Measurements from ENCODE around the gene POLDIP3. TPM values are rescaled to one million over a fixed set of nuclear protein-coding genes. Genes with fewer than 3 reads are reported as not detected.
A peak's percentile ranks its signal among the peaks of the same experiment; 100 is the strongest.
"Not testable (repeated sequence)": the region's sequence is repeated elsewhere in the genome, so short reads cannot be mapped to it uniquely, and the experiment has no call there.

The POLDIP3 gene
- total RNA-seq, 1 donor from 2014 or later: 66.9 TPM

GRCh38 chr22:42560381-42560780 lies 54.3 kb downstream of the POLDIP3 start:
- no peaks in the 10 kb centered on the region for H3K36me3 ChIP-seq
- TF ChIP-seq, protein P1, sequence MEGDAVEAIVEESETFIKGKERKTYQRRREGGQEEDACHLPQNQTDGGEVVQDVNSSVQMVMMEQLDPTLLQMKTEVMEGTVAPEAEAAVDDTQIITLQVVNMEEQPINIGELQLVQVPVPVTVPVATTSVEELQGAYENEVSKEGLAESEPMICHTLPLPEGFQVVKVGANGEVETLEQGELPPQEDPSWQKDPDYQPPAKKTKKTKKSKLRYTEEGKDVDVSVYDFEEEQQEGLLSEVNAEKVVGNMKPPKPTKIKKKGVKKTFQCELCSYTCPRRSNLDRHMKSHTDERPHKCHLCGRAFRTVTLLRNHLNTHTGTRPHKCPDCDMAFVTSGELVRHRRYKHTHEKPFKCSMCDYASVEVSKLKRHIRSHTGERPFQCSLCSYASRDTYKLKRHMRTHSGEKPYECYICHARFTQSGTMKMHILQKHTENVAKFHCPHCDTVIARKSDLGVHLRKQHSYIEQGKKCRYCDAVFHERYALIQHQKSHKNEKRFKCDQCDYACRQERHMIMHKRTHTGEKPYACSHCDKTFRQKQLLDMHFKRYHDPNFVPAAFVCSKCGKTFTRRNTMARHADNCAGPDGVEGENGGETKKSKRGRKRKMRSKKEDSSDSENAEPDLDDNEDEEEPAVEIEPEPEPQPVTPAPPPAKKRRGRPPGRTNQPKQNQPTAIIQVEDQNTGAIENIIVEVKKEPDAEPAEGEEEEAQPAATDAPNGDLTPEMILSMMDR (IDR thresholded peaks at IDR 0.05): no peak
- intact Hi-C loops (cut with DNase I): no loop called here
- ATAC-seq (no peak), DNase-seq (no peak)
- H3K4me3 ChIP-seq: no peak overlapping the region
- H3K9me3 ChIP-seq: no peaks in the 10 kb centered on the region
- no peaks in the 10 kb centered on the region for H3K27me3 ChIP-seq
- H3K27ac ChIP-seq: no peak overlapping the region
- H3K4me1 ChIP-seq: peaks cover 4% of the 10 kb centered on the region

- TF ChIP-seq, protein P1 (IDR thresholded peaks at IDR 0.05): no peak
- intact Hi-C loops (cut with DNase I): no loop called here
- peak; percentile 95 for DNase-seq
- H3K4me1 ChIP-seq: peaks cover 12% of the 10 kb centered on the region
- ATAC-seq: peak; percentile 97
- H3K27ac ChIP-seq: no peak within 1 kb of the TSS
- H3K4me3 ChIP-seq: peak within 1 kb of the TSS; percentile 57
- no peaks in the 10 kb centered on the region for H3K27me3 ChIP-seq
- no peaks in the 10 kb centered on the region for H3K9me3 ChIP-seq
- H3K36me3 ChIP-seq: no peaks in the 10 kb centered on the region
These were observed 61.0 kb downstream of the POLDIP3 start, which contains the start of gene SERHL2 for GRCh38 chr22:42553475-42554361. SERHL2 (plus strand) TSS chr22:42553956; CDS start chr22:42554021, 65 bp downstream.

DNA sequence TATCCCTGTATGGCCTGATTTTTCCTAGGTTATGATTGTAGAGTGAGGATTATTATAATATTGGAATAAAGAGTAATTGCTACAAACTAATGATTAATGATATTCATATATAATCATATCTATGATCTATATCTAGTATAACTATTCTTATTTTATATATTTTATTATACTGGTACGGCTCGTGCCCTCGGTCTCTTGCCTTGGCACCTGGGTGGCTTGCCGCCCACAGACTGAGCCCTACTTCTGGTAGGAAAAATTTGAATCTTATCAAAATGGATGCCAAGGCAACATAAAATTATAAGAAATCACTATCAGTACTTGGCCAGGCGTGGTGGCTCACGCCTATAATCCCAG lies 62.4 kb downstream of the POLDIP3 start:
- not testable (repeated sequence) for H3K27ac ChIP-seq, ATAC-seq, DNase-seq

DNA sequence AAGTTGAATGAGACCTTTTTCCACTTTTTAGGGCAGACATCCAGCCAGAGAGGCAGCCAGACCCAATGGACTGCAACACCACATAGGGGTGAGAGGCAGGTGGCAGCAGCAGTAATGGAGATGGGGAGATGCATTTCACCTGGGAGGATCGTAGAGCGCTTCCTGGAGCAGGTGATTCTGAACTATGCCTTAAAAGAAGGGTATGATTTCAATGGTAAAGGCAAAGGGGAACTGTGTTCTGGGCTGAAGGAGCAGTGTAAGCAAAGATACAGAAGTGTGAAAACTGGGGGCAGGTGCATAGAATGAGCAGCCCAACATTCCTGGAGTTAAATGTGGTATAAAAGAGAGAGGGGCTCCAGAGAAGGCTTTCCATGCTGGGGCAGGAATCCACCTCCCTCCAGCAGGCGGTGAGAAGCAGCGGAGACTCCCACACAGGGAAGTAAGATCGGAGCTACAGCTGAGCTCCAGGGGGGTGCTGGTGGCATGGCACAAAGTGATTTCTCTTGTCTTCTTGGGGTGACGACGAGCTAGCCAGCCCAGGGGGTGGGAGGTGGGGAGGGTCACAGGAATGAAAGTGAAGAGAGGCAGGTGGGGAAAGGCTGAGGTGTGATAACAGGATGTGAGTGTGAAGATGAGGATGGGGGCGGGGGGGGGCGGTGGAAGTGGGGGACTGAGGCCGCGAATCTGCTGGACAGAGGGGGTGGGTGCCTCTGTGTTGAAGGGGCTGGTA lies 65.2 kb downstream of the POLDIP3 start:
- Histone ChIP-seq H3K27ac (no peak overlapping the region), H3K36me3 (no peaks in the 10 kb centered on the region), H3K4me1 (peaks cover 12% of the 10 kb centered on the region), H3K27me3 (no peaks in the 10 kb centered on the region), H3K4me3 (no peak overlapping the region), H3K9me3 (no peaks in the 10 kb centered on the region)
- ATAC-seq: no peak
- no peak for DNase-seq
- TF ChIP-seq, protein P1 (IDR thresholded peaks at IDR 0.05): no peak
- intact Hi-C loops (cut with DNase I): no loop called here

More for the DNA sequence above, 62.4 kb downstream of the POLDIP3 start:
- H3K4me3 ChIP-seq; H3K9me3 ChIP-seq; H3K36me3 ChIP-seq; intact Hi-C loops (cut with DNase I); H3K27me3 ChIP-seq: not testable (repeated sequence)
- peaks cover 12% of the 10 kb centered on the region for H3K4me1 ChIP-seq

DNA sequence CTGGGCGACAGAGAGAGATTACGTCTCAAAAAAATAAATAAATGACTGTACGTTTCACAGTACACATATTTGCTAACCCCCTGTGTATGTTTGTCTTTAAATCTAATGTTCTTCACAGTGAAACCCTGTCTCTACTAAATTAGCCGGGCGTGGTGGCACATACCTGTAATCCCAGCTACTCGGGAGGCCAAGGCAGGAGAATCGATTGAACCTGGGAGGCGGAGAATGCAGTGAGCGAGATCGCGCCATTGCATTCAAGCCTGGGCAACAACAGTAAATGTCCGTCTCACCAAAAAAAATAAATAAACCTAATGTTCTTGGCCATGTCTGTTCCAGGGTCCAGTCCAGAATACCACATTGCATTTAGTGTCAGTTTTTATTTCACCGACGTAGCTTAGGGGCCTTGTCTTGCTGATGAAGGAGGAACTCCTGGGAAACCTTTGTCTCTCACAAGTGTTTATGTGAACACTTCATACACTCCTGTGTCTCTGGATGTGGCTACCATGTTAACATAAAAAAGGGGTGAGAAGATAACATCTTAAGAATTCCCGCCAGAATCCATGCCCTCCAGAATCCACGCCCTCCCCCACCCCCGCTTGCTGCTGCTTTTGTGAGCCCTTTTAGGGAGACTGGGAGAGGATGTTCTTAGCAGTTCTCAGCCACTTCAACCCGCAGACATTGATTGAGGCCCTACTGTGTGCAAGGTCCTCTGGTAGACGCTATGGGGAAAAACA lies 65.9 kb downstream of the POLDIP3 start:
- ATAC-seq (no peak), DNase-seq (no peak)
- TF ChIP-seq, protein P1 (IDR thresholded peaks at IDR 0.05): no peak
- H3K27me3 ChIP-seq: no peaks in the 10 kb centered on the region
- intact Hi-C loops (cut with DNase I): no loop called here
- no peaks in the 10 kb centered on the region for H3K36me3 ChIP-seq
- H3K4me3 ChIP-seq: no peak overlapping the region
- peaks cover 6% of the 10 kb centered on the region for H3K4me1 ChIP-seq
- no peak overlapping the region for H3K27ac ChIP-seq
- H3K9me3 ChIP-seq: no peaks in the 10 kb centered on the region

DNA sequence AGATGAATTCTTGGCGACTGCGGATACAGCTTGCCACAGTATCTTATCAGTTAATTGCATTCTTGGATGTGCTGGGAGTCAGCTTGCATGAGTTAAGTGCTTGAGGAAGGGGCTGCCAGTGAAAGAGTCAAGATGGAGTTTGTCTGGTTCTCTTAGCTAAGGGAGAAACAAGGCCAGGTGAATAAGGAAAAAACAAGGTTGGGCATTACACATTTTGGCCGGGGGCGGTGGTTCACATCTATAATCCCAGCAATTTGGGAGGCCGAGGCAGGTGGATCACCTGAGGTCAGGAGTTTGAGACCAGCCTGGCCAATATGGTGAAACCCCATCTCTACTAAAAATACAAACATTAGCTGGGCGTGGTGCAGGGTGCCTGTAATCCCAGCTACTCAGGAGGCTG lies 66.6 kb downstream of the POLDIP3 start:
- DNase-seq; H3K4me3 ChIP-seq; H3K36me3 ChIP-seq; H3K27me3 ChIP-seq; H3K4me1 ChIP-seq; H3K27ac ChIP-seq; intact Hi-C loops (cut with DNase I); ATAC-seq; H3K9me3 ChIP-seq: not testable (repeated sequence)

Data from upper lobe of right lung (tissue), 1 donor.